Lung microvascular endothelial cell (primary cell): Measurements from ENCODE around the gene MAP1LC3C. TPM values are rescaled to one million over a fixed set of nuclear protein-coding genes. Genes with fewer than 3 reads are reported as not detected.

Experiments used
- DNase-seq, 2 donors: peaks; one replicate each; pipeline versions ENCODE4 v3.0.0 to v3.0.0-alpha.2; 2010; ENCODE audit warnings: low read depth in 2 of 2
- total RNA-seq: library from RNA; depleted of rRNA; stranded (reverse); fragments of >200 nt; gene quantifications from 2 replicates; pipeline ENCODE4 v1.2.1, GENCODE V29; 2014

The MAP1LC3C gene
- under 0.01 TPM in 1 of 2 replicates, not detected in the other for total RNA-seq

- DNase-seq, result no peak
Observed at GRCh38 chr1:241999026-241999425, at the start of gene MAP1LC3C. Gene MAP1LC3C (minus strand): TSS chr1:241999098. CDS start chr1:241999008, 90 bp downstream.

- DNase-seq, result no peak
Observed at GRCh38 chr1:242043165-242043564, 44.3 kb upstream of the MAP1LC3C start.

- DNase-seq, result no peak
Observed at GRCh38 chr1:242034392-242034791, 35.5 kb upstream of the MAP1LC3C start.

GRCh38 chr1:242033447-242033846 is 34.5 kb upstream of the MAP1LC3C start:
- DNase-seq, result no peak

- no peak for DNase-seq
Observed at GRCh38 chr1:242030071-242030470, 31.2 kb upstream of the MAP1LC3C start.

- no peak for DNase-seq
Observed at GRCh38 chr1:242025681-242026080, 26.8 kb upstream of the MAP1LC3C start.

- DNase-seq, result no peak
Observed at GRCh38 chr1:242023805-242024204, 24.9 kb upstream of the MAP1LC3C start.

GRCh38 chr1:242019018-242019417 is 20.1 kb upstream of the MAP1LC3C start:
- no peak for DNase-seq

GRCh38 chr1:242017580-242018233 is 18.8 kb upstream of the MAP1LC3C start:
- peak; percentile 37 to 65 for DNase-seq

GRCh38 chr1:242016479-242016878 is 17.6 kb upstream of the MAP1LC3C start:
- DNase-seq, result no peak

- DNase-seq, result no peak
Observed at GRCh38 chr1:242011894-242012660, 13.2 kb upstream of the MAP1LC3C start.

- no peak for DNase-seq
Observed at GRCh38 chr1:242008826-242009495, 10.1 kb upstream of the MAP1LC3C start.

GRCh38 chr1:242006976-242007375 is 8.1 kb upstream of the MAP1LC3C start:
- no peak for DNase-seq

GRCh38 chr1:242005866-242006535 is 7.1 kb upstream of the MAP1LC3C start:
- DNase-seq, result no peak

GRCh38 chr1:242004751-242005495 is 6.0 kb upstream of the MAP1LC3C start:
- DNase-seq, result no peak

GRCh38 chr1:242002510-242002909 is 3.6 kb upstream of the MAP1LC3C start:
- DNase-seq, result no peak

GRCh38 chr1:242002072-242002471 is 3.2 kb upstream of the MAP1LC3C start:
- DNase-seq, result no peak

GRCh38 chr1:242000434-242000833 is 1.5 kb upstream of the MAP1LC3C start:
- DNase-seq, result no peak

GRCh38 chr1:241998412-241998921 is 431 bp downstream of the MAP1LC3C start:
- DNase-seq, result peak; percentile 41 to 56

- no peak for DNase-seq
Observed at GRCh38 chr1:241997401-241997998, 1.4 kb downstream of the MAP1LC3C start.
